GM23338 (cell line): ENCODE data around the gene XRCC4.

ENCODE experiments used
- CREB1 ChIP-seq: fragments of 250-450 bp; sonication (Bioruptor Pico); IDR thresholded peaks from 2 replicates; pipeline ENCODE4 v1.5.0; 2020; ENCODE audit warnings: low read depth, mild to moderate bottlenecking, moderate library complexity
- POLR2AphosphoS5 ChIP-seq: IDR thresholded peaks from 2 replicates; pipeline ENCODE4 v1.6.1; 2016; ENCODE audit warnings: antibody characterized with exemption, low read depth

DNA sequence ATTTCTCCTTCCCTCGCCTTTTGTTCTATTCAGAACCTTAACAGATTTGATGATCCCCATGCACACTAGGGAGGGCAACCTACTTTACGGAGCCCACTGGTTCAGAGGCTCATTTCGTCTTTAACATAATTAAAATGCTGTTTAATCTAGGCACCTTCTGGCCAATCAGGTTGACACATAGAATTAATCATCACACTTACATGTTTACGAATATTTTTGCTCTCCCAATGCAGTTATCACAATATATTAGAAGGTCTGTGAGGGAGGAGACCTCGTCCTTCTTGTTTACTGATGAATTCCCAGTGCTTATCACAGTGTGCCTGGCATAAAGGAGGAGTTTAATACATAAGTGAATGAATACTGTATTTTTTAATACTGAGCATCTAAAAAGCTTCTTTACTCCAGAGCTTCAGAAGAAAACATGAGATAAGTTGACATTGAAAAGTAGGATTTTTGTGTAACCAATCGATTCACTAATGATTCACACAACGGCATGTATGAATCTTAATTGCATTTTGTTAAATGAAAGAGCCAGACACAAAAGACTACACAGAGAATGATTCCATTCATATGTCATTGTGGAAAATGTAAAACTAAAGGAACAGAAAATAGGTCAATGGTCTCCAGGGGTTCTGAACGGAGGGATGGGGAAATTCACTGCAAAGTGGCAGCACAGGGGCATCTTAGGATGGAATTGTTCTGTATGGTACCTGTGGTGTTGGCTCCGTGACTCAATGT is 315.6 kb downstream of the XRCC4 start:
- TF ChIP-seq CREB1 (CRISPR knock-in tag) = no peak
- TF ChIP-seq POLR2AphosphoS5 = no peak
